HepG2 (cell line): ENCODE results near the gene AIF1. TPM values are rescaled to one million over a fixed set of nuclear protein-coding genes. Genes with fewer than 3 reads are reported as not detected.
A peak's percentile ranks its signal among the peaks of the same experiment; 100 is the strongest.

Experiments used
- ATF7 ChIP-seq, 2 experiments: fragments of 450-650 bp in 1 of 2; sonication (generic) in 1 of 2; formaldehyde crosslinking in 1 of 2; IDR thresholded peaks; 2 replicates each; pipeline versions ENCODE4 v1.4.0 to v1.6.1; 2016 to 2020; ENCODE audit warnings: antibody characterized with exemption in 1 of 2, mild to moderate bottlenecking in 1 of 2, missing genetic modification reagents in 1 of 2
- DNMT1 ChIP-seq: sonication (generic); formaldehyde crosslinking; IDR thresholded peaks from 2 replicates; pipeline ENCODE4 v1.5.1; 2020; ENCODE audit warnings: mild to moderate bottlenecking, missing genetic modification reagents
- JUNB ChIP-seq: sonication (generic); formaldehyde crosslinking; IDR thresholded peaks from 2 replicates; pipeline ENCODE4 v1.8.0; 2022; ENCODE audit warnings: missing genetic modification reagents, mild to moderate bottlenecking, borderline replicate concordance
- MAFK ChIP-seq, 2 experiments: IDR thresholded peaks in 1 of 2; conservative IDR thresholded peaks in 1 of 2; 2 replicates each; pipeline ENCODE4 v1.6.1; 2011; ENCODE audit warnings: improper control_type of control experiment in 2 of 2, low read length in 2 of 2
- MTF2 ChIP-seq: sonication (generic); formaldehyde crosslinking; IDR thresholded peaks from 2 replicates; pipeline ENCODE4 v1.5.0; 2020; ENCODE audit warnings: missing genetic modification reagents, borderline replicate concordance
- PRPF4 ChIP-seq: fragments of 200-400 bp; formaldehyde crosslinking; IDR thresholded peaks from 2 replicates; pipeline ENCODE4 v1.6.1; 2016; ENCODE audit warnings: low read length, low read depth; ENCODE audit not compliant: poor library complexity, severe bottlenecking
- ZBTB8A ChIP-seq: sonication (generic); formaldehyde crosslinking; IDR thresholded peaks from 2 replicates; pipeline ENCODE4 v1.4.0; 2020; ENCODE audit warnings: mild to moderate bottlenecking, low read depth, missing genetic modification reagents, borderline replicate concordance
- ZFP37 ChIP-seq: sonication (generic); formaldehyde crosslinking; IDR thresholded peaks from 2 replicates; pipeline ENCODE4 v1.4.0; 2020; ENCODE audit warnings: missing genetic modification reagents, borderline replicate concordance
- ZNF101 ChIP-seq: sonication (generic); formaldehyde crosslinking; IDR thresholded peaks from 2 replicates; pipeline ENCODE4 v1.4.0; 2020; ENCODE audit warnings: mild to moderate bottlenecking, low read depth, missing genetic modification reagents, borderline replicate concordance
- ZNF567 ChIP-seq: sonication (generic); formaldehyde crosslinking; IDR thresholded peaks from 2 replicates; pipeline ENCODE4 v1.8.1; 2023; ENCODE audit warnings: mild to moderate bottlenecking, missing genetic modification reagents, borderline replicate concordance
- ZNF772 ChIP-seq: sonication (generic); formaldehyde crosslinking; IDR thresholded peaks from 2 replicates; pipeline ENCODE4 v1.5.0; 2020; ENCODE audit warnings: mild to moderate bottlenecking, missing genetic modification reagents
- ZSCAN25 ChIP-seq: sonication (generic); formaldehyde crosslinking; IDR thresholded peaks from 2 replicates; pipeline ENCODE4 v1.8.0; 2022; ENCODE audit warnings: mild to moderate bottlenecking, missing genetic modification reagents
- polyA plus RNA-seq, 8 experiments: library from polyadenylated mRNA; depleted of rRNA in 3 of 8; stranded (reverse) in 7 of 8; unstranded in 1 of 8; fragments of >200 nt; fragmentation: Illumina TruSeq in 4 of 8; extraction: Trizol in 4 of 8; gene quantifications; 2 replicates each; pipeline versions ENCODE4 v1.2.1 to v1.2.3, GENCODE V29; 2011 to 2016; ENCODE audit warnings: low read depth in 4 of 8, missing spikeins in 1 of 8, mixed read lengths in 1 of 8; ENCODE audit not compliant: insufficient read depth in 1 of 8
- total RNA-seq, 5 experiments: library from RNA; depleted of rRNA; stranded (reverse); fragments of >200 nt; fragmentation: Illumina TruSeq; extraction: Trizol; gene quantifications; 2 replicates each; pipeline ENCODE4 v1.2.3, GENCODE V29; 2016; ENCODE audit warnings: low read depth in 1 of 5
- TF ChIP-seq, protein P1 (sequence below): sonication (generic); formaldehyde crosslinking; IDR thresholded peaks from 2 replicates; pipeline ENCODE4 v1.4.0; 2020; ENCODE audit warnings: mild to moderate bottlenecking, missing genetic modification reagents
- TF ChIP-seq, protein P2 (sequence below): sonication (generic); formaldehyde crosslinking; IDR thresholded peaks from 2 replicates; pipeline ENCODE4 v1.4.0; 2020; ENCODE audit warnings: mild to moderate bottlenecking, missing genetic modification reagents
- TF ChIP-seq, protein P3 (sequence below): sonication (generic); formaldehyde crosslinking; IDR thresholded peaks from 2 replicates; pipeline ENCODE4 v1.4.0; 2020; ENCODE audit warnings: missing genetic modification reagents, borderline replicate concordance

Gene AIF1
- total and polyA plus RNA-seq, 2 of the 13 experiments (the other 11 are each of a cell fraction or from before 2014, with no cell fraction given): 1.5 TPM; not detected in 1

DNA sequence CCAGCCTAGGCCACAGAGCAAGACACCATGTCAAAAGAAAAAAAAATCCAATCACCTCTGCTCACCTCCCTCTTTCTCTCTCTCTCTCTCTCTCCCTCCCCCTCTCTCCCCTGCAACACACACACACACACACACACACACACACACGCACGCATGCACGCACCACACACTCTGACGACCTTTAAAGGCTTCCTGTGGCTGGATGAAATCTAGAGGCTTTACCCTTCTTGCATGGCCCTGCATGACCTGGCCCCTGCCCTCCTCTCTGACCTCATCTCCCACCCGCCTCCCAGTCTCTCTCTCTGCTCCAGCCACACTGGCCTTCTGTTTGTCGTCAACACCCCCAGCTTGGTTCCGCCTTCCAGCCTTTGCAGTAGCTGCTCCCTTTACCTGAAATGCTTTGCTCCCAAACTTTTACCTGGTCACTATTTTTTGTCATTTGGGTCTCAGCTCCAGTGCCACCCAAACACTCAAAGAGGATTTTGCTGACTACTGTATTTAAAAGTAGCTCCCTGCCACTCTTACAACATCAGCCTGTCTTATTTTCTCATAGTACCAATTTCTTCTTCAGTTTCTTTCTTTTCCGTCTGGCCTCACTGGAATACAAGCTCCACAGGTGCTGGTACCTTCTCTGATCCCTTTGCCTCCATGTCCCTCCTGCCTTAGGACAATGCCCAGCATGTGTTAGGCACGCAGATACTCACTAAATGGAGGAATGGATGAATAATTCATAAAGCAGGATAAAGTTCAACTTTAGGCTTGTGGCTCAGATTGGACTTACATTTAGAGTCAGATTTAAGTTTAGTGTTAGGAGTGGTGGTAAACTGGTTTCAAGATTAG, 47.3 kb upstream of the AIF1 start (continued):
- TF ChIP-seq JUNB (CRISPR knock-in tag) (0 out of 2 replicates have a peak, but pooled peaks have one; percentile 6), ZFP37 (CRISPR knock-in tag) (no peak), ZNF567 (no peak), ATF7 (IDR thresholded peaks at IDR 0.05) (0 out of 2 replicates have a peak, but pooled peaks have one; percentile 12), ATF7 (CRISPR knock-in tag; IDR thresholded peaks at IDR 0.05) (no peak), MTF2 (no peak), MAFK (conservative IDR thresholded peaks at IDR 0.05 in 1 of 2, IDR thresholded peaks at IDR 0.05 in 1 of 2; ENCODE audit: low read length in 2 of 2) (peak; percentile 87 to 89), ZBTB8A (CRISPR knock-in tag) (no peak), ZNF772 (CRISPR knock-in tag) (no peak), PRPF4 (no peak), ZNF101 (CRISPR knock-in tag) (no peak), ZSCAN25 (CRISPR knock-in tag) (peak; percentile 97), DNMT1 (CRISPR knock-in tag) (no peak)
- TF ChIP-seq, protein P1, sequence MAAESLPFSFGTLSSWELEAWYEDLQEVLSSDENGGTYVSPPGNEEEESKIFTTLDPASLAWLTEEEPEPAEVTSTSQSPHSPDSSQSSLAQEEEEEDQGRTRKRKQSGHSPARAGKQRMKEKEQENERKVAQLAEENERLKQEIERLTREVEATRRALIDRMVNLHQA (CRISPR knock-in tag): no peak
- TF ChIP-seq, protein P2, sequence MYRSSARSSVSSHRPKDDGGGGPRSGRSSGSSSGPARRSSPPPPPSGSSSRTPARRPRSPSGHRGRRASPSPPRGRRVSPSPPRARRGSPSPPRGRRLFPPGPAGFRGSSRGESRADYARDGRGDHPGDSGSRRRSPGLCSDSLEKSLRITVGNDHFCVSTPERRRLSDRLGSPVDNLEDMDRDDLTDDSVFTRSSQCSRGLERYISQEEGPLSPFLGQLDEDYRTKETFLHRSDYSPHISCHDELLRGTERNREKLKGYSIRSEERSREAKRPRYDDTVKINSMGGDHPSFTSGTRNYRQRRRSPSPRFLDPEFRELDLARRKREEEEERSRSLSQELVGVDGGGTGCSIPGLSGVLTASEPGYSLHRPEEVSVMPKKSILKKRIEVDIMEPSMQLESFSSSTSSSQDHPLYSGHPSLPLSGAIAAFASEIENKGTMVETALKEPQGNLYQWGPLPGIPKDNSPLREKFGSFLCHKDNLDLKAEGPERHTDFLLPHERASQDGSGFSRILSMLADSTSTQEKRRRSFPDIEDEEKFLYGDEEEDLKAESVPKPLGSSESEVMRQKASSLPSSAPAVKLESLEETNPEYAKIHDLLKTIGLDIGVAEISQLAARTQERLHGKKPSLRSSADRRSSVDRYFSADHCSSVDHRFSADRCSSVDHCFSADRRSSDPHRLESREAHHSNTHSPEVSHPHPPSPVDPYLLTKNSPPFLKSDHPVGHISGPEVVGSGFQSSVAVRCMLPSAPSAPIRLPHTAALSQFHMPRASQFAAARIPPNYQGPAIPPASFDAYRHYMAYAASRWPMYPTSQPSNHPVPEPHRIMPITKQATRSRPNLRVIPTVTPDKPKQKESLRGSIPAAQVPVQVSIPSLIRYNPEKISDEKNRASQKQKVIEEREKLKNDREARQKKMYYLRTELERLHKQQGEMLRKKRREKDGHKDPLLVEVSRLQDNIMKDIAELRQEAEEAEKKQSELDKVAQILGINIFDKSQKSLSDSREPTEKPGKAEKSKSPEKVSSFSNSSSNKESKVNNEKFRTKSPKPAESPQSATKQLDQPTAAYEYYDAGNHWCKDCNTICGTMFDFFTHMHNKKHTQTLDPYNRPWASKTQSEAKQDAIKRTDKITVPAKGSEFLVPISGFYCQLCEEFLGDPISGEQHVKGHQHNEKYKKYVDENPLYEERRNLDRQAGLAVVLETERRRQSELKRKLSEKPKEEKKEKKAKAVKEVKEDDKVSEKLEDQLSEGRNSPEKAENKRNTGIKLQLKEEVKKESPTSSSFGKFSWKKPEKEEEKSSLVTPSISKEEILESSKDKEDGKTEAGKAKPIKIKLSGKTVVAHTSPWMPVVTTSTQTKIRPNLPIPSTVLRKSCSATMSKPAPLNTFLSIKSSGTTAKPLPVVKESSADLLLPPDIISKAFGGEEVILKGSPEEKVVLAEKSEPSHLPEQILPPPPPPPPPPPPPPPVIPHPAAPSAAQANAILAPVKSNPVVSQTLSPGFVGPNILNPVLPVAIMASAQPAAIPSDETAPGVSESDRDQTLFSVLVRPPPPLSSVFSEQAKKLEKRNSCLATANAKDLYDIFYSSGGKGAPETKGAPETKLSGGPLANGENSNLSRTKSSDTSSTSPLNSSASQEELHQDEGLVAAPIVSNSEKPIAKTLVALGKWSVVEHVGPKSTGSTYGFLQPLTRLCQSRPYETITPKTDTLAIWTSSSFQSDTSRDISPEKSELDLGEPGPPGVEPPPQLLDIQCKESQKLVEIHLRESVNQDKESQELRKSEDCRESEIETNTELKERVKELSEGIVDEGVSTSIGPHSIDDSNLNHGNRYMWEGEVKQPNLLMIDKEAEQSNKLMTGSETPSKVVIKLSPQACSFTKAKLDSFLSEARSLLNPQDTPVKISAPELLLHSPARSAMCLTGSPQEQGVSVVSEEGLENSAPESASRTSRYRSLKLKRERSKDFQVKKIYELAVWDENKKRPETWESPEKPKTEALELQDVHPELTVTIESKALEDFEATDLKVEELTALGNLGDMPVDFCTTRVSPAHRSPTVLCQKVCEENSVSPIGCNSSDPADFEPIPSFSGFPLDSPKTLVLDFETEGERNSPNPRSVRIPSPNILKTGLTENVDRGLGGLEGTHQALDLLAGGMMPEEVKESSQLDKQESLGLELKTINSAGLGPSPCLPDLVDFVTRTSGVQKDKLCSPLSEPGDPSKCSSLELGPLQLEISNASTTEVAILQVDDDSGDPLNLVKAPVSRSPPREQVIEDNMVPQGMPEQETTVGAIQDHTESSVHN (CRISPR knock-in tag): no peak
- TF ChIP-seq, protein P3, sequence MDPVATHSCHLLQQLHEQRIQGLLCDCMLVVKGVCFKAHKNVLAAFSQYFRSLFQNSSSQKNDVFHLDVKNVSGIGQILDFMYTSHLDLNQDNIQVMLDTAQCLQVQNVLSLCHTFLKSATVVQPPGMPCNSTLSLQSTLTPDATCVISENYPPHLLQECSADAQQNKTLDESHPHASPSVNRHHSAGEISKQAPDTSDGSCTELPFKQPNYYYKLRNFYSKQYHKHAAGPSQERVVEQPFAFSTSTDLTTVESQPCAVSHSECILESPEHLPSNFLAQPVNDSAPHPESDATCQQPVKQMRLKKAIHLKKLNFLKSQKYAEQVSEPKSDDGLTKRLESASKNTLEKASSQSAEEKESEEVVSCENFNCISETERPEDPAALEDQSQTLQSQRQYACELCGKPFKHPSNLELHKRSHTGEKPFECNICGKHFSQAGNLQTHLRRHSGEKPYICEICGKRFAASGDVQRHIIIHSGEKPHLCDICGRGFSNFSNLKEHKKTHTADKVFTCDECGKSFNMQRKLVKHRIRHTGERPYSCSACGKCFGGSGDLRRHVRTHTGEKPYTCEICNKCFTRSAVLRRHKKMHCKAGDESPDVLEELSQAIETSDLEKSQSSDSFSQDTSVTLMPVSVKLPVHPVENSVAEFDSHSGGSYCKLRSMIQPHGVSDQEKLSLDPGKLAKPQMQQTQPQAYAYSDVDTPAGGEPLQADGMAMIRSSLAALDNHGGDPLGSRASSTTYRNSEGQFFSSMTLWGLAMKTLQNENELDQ: no peak
- TF ChIP-seq, all 625 proteins: peak for 7
